Endothelial cell of umbilical vein (primary cell): ENCODE results near the gene PLXNC1. TPM values are rescaled to one million over a fixed set of nuclear protein-coding genes. Genes with fewer than 3 reads are reported as not detected.

Source experiments
- BruUV-seq: library from RNA; stranded (reverse); fragments of 400-500 nt; replicated peaks from 2 replicates; lab custom pipeline; 2021; lab: Mats Ljungman, UMichigan
- CTCF ChIA-PET: fragments of 300-600, 350-600 bp; sonication (Branson Sonifier 250); formaldehyde crosslinking; loops from one replicate; lab custom pipeline; 2021; ENCODE audit warnings: antibody characterized with exemption, inconsistent platforms; lab: Charles Lee
- POLR2A ChIA-PET: fragments of 300-600, 350-600 bp; sonication (Branson Sonifier 250); formaldehyde crosslinking; loops from one replicate; lab custom pipeline; 2021; ENCODE audit warnings: antibody characterized with exemption, inconsistent platforms; lab: Charles Lee
- DNase-seq: peaks from one replicate; pipeline ENCODE4 v3.0.0-alpha.2; 2011; ENCODE audit warnings: low read depth, low spot score
- FAIRE-seq: peaks from 2 replicates; lab custom pipeline; 2011; peaks lifted over from hg19 to GRCh38; lab: Jason Lieb, UNC
- H2AFZ ChIP-seq: 2 replicates; pipeline ENCODE4 v1.6.0; 2012; ENCODE audit warnings: low read depth, low read length, control low read depth, inconsistent platforms
- H3K27ac ChIP-seq: 2 replicates; pipeline ENCODE4 v1.5.1; 2011; ENCODE audit warnings: low read depth, mild to moderate bottlenecking, control low read depth, low read length, moderate library complexity; ENCODE audit not compliant: insufficient read depth
- H3K27me3 ChIP-seq, 2 experiments: 2 replicates each; pipeline versions ENCODE4 v1.6.0 to v1.6.1; 2011; ENCODE audit warnings: low read length in 2 of 2, mixed read lengths in 1 of 2; ENCODE audit not compliant: control insufficient read depth in 2 of 2, insufficient read depth in 2 of 2
- H3K36me3 ChIP-seq, 2 experiments: 2 replicates in 1 of 2; 3 replicates in 1 of 2; pipeline ENCODE4 v1.5.1; 2011; ENCODE audit warnings: low read length in 2 of 2, mild to moderate bottlenecking in 1 of 2, moderate library complexity in 1 of 2; ENCODE audit not compliant: control insufficient read depth in 2 of 2, insufficient read depth in 2 of 2; ENCODE audit errors: extremely low read depth in 1 of 2
- H3K4me1 ChIP-seq: 3 replicates; pipeline ENCODE4 v1.5.1; 2011; ENCODE audit warnings: mild to moderate bottlenecking, low read length; ENCODE audit not compliant: control insufficient read depth, insufficient read depth; ENCODE audit errors: extremely low read depth
- H3K4me2 ChIP-seq: 2 replicates; pipeline ENCODE4 v1.6.1; 2011; ENCODE audit warnings: low read length, control low read depth, mixed read lengths; ENCODE audit not compliant: insufficient read depth
- H3K4me3 ChIP-seq, 3 experiments: fragments of 200-600 bp in 1 of 3; sonication (generic), shearing (Covaris generic) in 1 of 3; replicated peaks in 1 of 3; 2 replicates each; pipeline ENCODE4 v1.5.1; 2011 to 2016; ENCODE audit warnings: control low read depth in 3 of 3, low read length in 3 of 3, mild to moderate bottlenecking in 2 of 3, inconsistent platforms in 1 of 3, low read depth in 1 of 3, moderate library complexity in 1 of 3; ENCODE audit not compliant: insufficient read depth in 1 of 3
- H3K79me2 ChIP-seq: 2 replicates; pipeline ENCODE4 v1.6.0; 2012; ENCODE audit warnings: low read length, inconsistent platforms; ENCODE audit not compliant: control insufficient read depth, insufficient read depth
- H3K9ac ChIP-seq: replicated peaks from 2 replicates; pipeline ENCODE3; 2011; ENCODE audit warnings: low read length, control low read depth; ENCODE audit not compliant: insufficient read depth; ENCODE audit errors: extremely low read depth
- H3K9me1 ChIP-seq: replicated peaks from 3 replicates; pipeline ENCODE4 v1.6.0; 2011; ENCODE audit warnings: mild to moderate bottlenecking, low read length; ENCODE audit not compliant: control insufficient read depth, insufficient read depth; ENCODE audit errors: extremely low read depth
- H3K9me3 ChIP-seq: replicated peaks from 2 replicates; pipeline ENCODE4 v1.5.1; 2012; ENCODE audit warnings: low read length, inconsistent platforms; ENCODE audit not compliant: control insufficient read depth, insufficient read depth
- H4K20me1 ChIP-seq: replicated peaks from 2 replicates; pipeline ENCODE3; 2011; ENCODE audit warnings: mild to moderate bottlenecking, low read length; ENCODE audit not compliant: control insufficient read depth, insufficient read depth; ENCODE audit errors: extremely low read depth
- EZH2 ChIP-seq: IDR thresholded peaks from 2 replicates; pipeline ENCODE4 v1.6.1; 2012; ENCODE audit warnings: borderline replicate concordance, low read depth, mild to moderate bottlenecking, moderate library complexity, low read length, inconsistent platforms; ENCODE audit not compliant: severe bottlenecking
- FOS ChIP-seq: IDR thresholded peaks from 2 replicates; pipeline ENCODE4 v1.6.1; 2011; ENCODE audit warnings: mild to moderate bottlenecking, low read length, moderate library complexity, borderline replicate concordance; ENCODE audit not compliant: insufficient read depth
- GATA2 ChIP-seq: IDR thresholded peaks from 2 replicates; pipeline ENCODE4 v1.7.0; 2011; ENCODE audit warnings: low read depth, mild to moderate bottlenecking, moderate library complexity, mixed read lengths, low read length; ENCODE audit not compliant: insufficient read length, insufficient read depth
- JUN ChIP-seq: IDR thresholded peaks from 2 replicates; pipeline ENCODE4 v1.6.1; 2011; ENCODE audit warnings: borderline replicate concordance, low read depth; ENCODE audit not compliant: insufficient read length, insufficient read depth
- MYC ChIP-seq: IDR thresholded peaks from one replicate; pipeline ENCODE4 v1.6.1; 2011; ENCODE audit warnings: mild to moderate bottlenecking, low read depth, low read length
- POLR2A ChIP-seq: IDR thresholded peaks from 2 replicates; pipeline ENCODE4 v1.6.1; 2012; ENCODE audit warnings: low read depth, mild to moderate bottlenecking, control low read depth, low read length
- POLR2AphosphoS5 ChIP-seq: IDR thresholded peaks from 2 replicates; pipeline ENCODE4 v1.6.1; 2012; ENCODE audit warnings: low read depth, mild to moderate bottlenecking, control low read depth, low read length, moderate library complexity; ENCODE audit not compliant: insufficient read depth
- dilution Hi-C: fragments of 300-500 bp; cut with MboI; formaldehyde crosslinking; loops from one replicate; pipeline ENCODE4 v1.15.0; 2019; ENCODE audit warnings: low sequenced_read_pairs; ENCODE audit not compliant: extremely low pct_ligation_motif_present
- intact Hi-C: fragments of 100-400 bp; cut with micrococcal nuclease; formaldehyde crosslinking; loops from one replicate; pipeline ENCODE4 v1.10.0; 2022
- polyA plus RNA-seq, 4 experiments: library from polyadenylated mRNA; depleted of rRNA in 3 of 4; stranded (reverse) in 3 of 4; unstranded in 1 of 4; fragments of >200 nt; gene quantifications; 2 replicates each; pipeline versions ENCODE4 v1.2.1 to v1.2.3, GENCODE V29; 2011 to 2012; ENCODE audit warnings: missing spikeins in 1 of 4
- total RNA-seq: library from RNA; stranded (reverse); gene quantifications from 2 replicates; pipeline ENCODE4 v1.2.3, GENCODE V29; 2021
- TF ChIP-seq, protein P1 (sequence below): IDR thresholded peaks from 2 replicates; pipeline ENCODE4 v1.6.1; 2011; ENCODE audit not compliant: insufficient read depth, insufficient read length
- TF ChIP-seq, protein P2 (sequence below), 2 donors: IDR thresholded peaks; 1 replicate in 1 of 2; 2 replicates in 1 of 2; pipeline ENCODE4 v1.5.1; 2011; ENCODE audit warnings: low read length in 2 of 2, mild to moderate bottlenecking in 2 of 2, moderate library complexity in 2 of 2, control low read depth in 1 of 2, inconsistent platforms in 1 of 2, low read depth in 1 of 2; ENCODE audit not compliant: insufficient read depth in 1 of 2; ENCODE audit errors: extremely low read depth in 1 of 2

PLXNC1 gene
- total and polyA plus RNA-seq, 2 donors (not counting 3 experiments of a cell fraction or from before 2014, with no cell fraction given): 0.04 TPM; not detected in 1

DNA sequence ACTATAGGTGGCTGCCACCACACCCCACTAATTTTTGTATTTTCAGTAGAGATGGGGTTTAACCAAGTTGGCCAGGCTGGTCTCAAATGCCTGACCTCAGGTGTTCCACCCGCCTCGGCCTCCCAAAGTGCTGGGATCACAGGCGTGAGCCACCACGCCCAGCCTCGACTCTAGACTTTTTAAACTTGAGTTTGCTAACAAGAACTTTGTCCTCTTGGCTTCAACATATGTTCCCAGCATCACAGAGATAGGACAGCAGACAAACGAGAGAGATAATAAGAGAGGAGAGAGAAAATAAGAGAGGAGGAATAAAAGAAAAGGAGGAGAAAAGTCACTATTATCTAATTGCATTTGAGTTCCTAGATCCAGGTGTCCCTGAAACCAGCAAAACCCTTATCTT lies 192.2 kb downstream of the PLXNC1 start:
- TF ChIP-seq, protein P1, sequence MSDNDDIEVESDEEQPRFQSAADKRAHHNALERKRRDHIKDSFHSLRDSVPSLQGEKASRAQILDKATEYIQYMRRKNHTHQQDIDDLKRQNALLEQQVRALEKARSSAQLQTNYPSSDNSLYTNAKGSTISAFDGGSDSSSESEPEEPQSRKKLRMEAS: no peak
- TF ChIP-seq, protein P2, sequence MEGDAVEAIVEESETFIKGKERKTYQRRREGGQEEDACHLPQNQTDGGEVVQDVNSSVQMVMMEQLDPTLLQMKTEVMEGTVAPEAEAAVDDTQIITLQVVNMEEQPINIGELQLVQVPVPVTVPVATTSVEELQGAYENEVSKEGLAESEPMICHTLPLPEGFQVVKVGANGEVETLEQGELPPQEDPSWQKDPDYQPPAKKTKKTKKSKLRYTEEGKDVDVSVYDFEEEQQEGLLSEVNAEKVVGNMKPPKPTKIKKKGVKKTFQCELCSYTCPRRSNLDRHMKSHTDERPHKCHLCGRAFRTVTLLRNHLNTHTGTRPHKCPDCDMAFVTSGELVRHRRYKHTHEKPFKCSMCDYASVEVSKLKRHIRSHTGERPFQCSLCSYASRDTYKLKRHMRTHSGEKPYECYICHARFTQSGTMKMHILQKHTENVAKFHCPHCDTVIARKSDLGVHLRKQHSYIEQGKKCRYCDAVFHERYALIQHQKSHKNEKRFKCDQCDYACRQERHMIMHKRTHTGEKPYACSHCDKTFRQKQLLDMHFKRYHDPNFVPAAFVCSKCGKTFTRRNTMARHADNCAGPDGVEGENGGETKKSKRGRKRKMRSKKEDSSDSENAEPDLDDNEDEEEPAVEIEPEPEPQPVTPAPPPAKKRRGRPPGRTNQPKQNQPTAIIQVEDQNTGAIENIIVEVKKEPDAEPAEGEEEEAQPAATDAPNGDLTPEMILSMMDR (IDR thresholded peaks at IDR 0.05; ENCODE audit: extremely low read depth in 1 of 2, insufficient read depth in 1 of 2, low read depth in 1 of 2, low read length in 2 of 2): no peak
- TF ChIP-seq FOS (no peak), EZH2 (no peak), MYC (no peak), POLR2A (no peak), JUN (no peak), POLR2AphosphoS5 (no peak), GATA2 (no peak)
- Histone ChIP-seq H4K20me1 (no peaks in the 10 kb centered on the region), H2AFZ (no peak overlapping the region), H3K9me1 (no peaks in the 10 kb centered on the region), H3K27ac (no peak overlapping the region), H3K9ac (no peak overlapping the region), H3K4me1 (peaks cover 9% of the 10 kb centered on the region), H3K27me3 (no peaks in the 10 kb centered on the region), H3K4me3 (no peak overlapping the region), H3K9me3 (no peaks in the 10 kb centered on the region), H3K36me3 (no peaks in the 10 kb centered on the region), H3K79me2 (no peaks in the 10 kb centered on the region), H3K4me2 (no peak overlapping the region)
- FAIRE-seq (no peak), DNase-seq (no peak)
- intact Hi-C loops (no loop called here), dilution Hi-C loops (no loop called here)
- BruUV-seq: no TSS peak
- POLR2A ChIA-PET: no interaction called here
- CTCF ChIA-PET: no interaction called here
